Mononuclear cell (primary cell): ENCODE results near the gene HSDL1. TPM values are rescaled to one million over a fixed set of nuclear protein-coding genes. Genes with fewer than 3 reads are reported as not detected.

ENCODE experiments used
- H3K27me3 ChIP-seq: 2 replicates; pipeline ENCODE4 v1.6.0; 2011; ENCODE audit warnings: low read length, control low read depth; ENCODE audit not compliant: insufficient read depth
- H3K4me1 ChIP-seq: 2 replicates; pipeline ENCODE4 v1.5.1; 2011; ENCODE audit warnings: mild to moderate bottlenecking, low read length, control low read depth; ENCODE audit not compliant: insufficient read depth
- H3K4me3 ChIP-seq: 2 replicates; pipeline ENCODE4 v1.5.1; 2011; ENCODE audit warnings: mild to moderate bottlenecking, low read length, moderate library complexity
- H3K9me3 ChIP-seq: 2 replicates; pipeline ENCODE4 v1.5.1; 2011; ENCODE audit warnings: low read depth, mild to moderate bottlenecking, control low read depth, low read length
- total RNA-seq: library from RNA; depleted of rRNA; stranded (reverse); fragments of >200 nt; gene quantifications from one replicate; pipeline ENCODE4 v1.2.3, GENCODE V29; 2012

Gene HSDL1
- total RNA-seq, result 12.0 TPM

DNA sequence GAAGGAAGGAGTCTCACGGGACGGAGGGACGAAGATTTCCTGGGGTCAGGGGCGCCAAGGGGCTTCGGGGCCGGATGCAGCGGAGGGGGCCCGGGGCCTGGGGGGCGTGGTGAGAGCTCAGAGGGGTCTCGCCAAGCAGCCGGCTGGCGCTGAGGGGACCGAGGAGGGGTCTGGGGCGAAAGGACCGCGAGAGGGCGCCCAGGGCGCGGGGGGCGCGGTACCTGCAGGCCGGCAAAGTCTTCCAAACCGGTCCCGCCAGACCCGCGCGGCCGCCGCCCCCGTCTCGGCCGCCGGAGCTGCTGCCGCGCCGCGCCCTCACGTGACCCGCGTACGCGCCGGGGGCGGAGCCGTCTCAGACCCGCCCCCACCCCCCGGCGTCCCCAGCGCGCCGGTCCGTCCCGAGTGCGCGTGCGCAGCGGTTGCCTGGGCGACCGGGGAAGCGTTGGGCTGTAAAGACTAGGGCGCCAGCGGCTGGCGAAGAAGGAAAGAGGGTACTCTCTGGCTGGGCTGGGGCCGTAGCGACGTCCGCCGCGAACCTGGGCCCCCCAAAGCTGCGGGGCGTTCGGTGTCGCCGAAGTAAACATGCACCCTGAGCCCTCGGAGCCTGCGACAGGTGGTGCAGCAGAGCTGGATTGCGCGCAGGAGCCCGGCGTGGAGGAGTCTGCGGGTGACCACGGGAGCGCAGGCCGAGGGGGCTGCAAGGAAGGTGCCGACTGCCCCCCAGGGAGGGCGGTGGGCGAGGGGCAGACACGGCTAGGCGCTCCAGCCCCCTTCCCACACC, at the start of gene HSDL1, which contains the start of gene DNAAF1:
Gene HSDL1 (minus strand): TSS at position 319 of the 781 bp plus-strand sequence. CDS start 13,856 bp downstream, outside the sequence.
Gene DNAAF1 (plus strand): TSS at position 450 of the 781 bp plus-strand sequence. CDS start 133 bp downstream, at position 583.
- no peaks in the 10 kb centered on the region for H3K9me3 ChIP-seq
- H3K4me1 ChIP-seq, result peaks cover 9% of the 10 kb centered on the region
- H3K27me3 ChIP-seq, result peaks cover 4% of the 10 kb centered on the region
- H3K4me3 ChIP-seq, result peak within 1 kb of the TSS; percentile 58

DNA sequence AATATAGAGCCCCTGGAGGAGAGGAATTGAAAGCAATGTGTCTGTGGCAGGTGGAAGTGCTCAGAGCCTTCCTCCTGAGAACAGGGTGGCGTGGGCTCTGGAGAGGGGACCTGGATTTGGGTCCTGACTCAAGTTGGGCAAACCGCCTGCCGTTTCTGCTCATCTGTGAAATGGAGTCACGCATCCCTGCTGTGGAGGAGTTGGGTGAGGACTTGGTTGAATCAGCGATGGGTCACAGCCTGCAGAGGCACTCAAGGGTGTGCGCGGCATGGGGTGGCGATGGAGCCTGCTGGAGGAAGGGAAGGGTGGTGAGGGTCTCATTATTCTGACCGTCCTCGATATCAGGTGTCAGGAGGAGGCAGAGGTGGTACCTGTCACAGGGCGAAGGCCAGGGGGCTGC, 49.0 kb upstream of the HSDL1 start:
- Histone ChIP-seq H3K9me3 (no peaks in the 10 kb centered on the region), H3K4me3 (no peak overlapping the region), H3K4me1 (peaks cover 10% of the 10 kb centered on the region), H3K27me3 (no peaks in the 10 kb centered on the region)

DNA sequence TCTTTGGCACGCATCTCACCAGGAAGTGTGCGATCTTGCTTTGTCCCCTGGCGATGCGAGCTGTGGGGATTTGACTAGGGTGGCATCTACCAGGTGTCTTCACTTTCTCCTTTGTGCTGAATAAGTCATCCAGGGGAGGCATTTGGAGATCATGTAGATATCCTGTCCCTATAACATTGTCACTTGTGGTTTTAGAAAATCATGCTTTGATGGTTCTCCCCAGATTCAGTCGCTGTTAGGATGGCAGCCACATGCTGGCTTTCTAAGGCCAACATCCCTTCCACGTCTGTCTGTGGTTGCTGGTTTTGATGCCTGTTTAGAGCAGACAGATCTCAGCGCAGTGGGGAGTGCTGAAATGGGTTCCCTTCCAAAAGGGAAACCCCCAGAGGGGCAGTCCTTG, 48.5 kb upstream of the HSDL1 start:
- Histone ChIP-seq H3K4me1 (peaks cover 8% of the 10 kb centered on the region), H3K9me3 (no peaks in the 10 kb centered on the region), H3K4me3 (no peak overlapping the region), H3K27me3 (no peaks in the 10 kb centered on the region)

DNA sequence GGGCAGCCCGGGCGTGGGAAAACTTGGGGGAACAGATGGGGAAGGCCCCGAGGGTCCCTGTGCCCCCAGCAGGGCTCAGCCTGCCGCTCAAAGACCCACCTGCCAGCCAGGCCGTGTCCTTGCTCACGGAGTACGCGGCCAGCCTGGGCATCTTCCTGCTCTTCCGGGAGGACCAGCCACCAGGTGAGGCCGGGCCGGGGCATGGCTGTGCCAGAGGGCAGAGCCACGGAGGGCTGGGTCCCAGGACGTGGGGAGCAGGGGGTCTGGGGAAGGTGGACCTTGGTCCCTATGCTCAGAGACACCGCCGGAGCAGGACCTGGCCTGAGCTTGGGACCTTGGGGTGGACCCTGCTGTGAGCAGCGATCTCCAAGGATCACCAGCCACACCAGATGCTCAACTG, 46.5 kb upstream of the HSDL1 start:
- Histone ChIP-seq H3K4me1 (peaks cover 9% of the 10 kb centered on the region), H3K4me3 (no peak overlapping the region), H3K27me3 (no peaks in the 10 kb centered on the region), H3K9me3 (no peaks in the 10 kb centered on the region)

DNA sequence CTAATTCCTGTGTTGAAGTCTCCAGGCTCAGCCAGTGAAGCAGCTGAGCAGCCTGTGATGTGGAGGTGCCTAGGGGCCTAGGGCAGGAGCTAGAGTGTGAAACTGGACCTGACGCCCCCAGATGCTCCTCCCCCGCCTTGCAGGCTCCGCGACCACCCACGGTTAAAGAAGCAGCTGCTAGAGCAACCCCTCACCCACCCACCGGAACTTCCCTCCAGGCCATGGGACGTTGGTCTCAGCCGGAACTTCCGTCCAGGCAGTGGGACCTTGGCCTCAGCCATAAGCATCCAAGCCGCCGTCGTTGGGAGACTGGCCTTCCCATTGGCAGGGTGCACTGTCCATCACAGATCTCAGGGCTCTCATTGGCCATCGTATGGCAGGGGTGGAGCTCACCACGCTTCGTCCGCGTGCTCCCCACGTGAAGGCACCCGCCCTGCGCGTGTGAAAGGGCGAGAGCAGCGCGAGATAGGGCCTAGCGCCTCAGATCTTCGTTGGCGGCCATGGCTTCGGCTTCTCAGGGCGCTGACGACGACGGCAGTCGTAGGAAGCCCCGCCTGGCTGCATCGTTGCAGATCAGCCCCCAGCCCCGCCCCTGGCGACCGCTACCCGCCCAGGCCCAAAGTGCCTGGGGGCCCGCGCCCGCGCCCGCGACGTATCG, 45.9 kb upstream of the HSDL1 start, which contains the start of gene ADAD2:
Gene ADAD2 (plus strand): TSS at position 427 of the 658 bp plus-strand sequence. CDS start 74 bp downstream, at position 501.
- H3K4me1 ChIP-seq, result peaks cover 15% of the 10 kb centered on the region
- H3K27me3 ChIP-seq, result no peaks in the 10 kb centered on the region
- no peak within 1 kb of the TSS for H3K4me3 ChIP-seq
- no peaks in the 10 kb centered on the region for H3K9me3 ChIP-seq

DNA sequence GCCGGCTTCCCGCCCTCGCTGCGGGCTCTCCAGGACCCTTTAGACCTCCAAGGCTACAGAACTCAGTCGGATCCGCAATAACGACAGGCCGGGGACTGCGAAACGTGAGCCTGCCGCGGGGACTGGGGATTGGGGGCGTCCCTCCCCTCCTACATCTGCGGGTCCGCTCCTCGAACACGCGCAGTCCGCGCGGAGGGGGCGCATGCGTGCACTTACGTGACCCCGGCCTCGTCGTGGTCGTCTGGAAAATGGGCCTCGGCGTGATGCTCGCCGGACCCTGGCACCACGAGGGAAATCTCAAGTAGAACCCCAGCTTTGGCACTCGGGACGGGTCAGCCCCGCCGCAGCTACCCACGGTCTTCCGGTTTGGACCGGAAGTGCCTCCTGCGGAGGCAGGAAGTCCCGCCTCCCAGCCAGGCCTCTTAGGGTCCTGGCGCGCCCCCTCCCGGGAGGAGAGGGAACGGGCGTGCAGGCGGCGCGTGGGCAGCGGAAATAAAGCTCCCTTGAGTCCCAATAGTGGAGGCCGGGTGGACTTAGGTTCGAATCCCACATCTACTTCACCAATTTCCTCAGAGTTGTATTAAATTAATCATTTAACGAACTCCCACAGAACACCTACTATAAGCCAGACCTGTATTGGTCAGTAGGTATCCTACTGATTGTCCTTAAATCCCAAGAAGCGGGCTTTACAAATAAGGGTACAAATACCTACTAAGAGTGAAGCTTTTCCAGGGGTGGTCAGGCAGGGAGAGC, 41.9 kb upstream of the HSDL1 start, which contains the start of gene TAF1C:
Gene TAF1C (minus strand): TSS at position 373 of the 753 bp plus-strand sequence. CDS start 2,069 bp downstream, outside the sequence.
- no peaks in the 10 kb centered on the region for H3K27me3 ChIP-seq
- peak within 1 kb of the TSS; percentile 84 for H3K4me3 ChIP-seq
- H3K4me1 ChIP-seq, result peaks cover 12% of the 10 kb centered on the region

DNA sequence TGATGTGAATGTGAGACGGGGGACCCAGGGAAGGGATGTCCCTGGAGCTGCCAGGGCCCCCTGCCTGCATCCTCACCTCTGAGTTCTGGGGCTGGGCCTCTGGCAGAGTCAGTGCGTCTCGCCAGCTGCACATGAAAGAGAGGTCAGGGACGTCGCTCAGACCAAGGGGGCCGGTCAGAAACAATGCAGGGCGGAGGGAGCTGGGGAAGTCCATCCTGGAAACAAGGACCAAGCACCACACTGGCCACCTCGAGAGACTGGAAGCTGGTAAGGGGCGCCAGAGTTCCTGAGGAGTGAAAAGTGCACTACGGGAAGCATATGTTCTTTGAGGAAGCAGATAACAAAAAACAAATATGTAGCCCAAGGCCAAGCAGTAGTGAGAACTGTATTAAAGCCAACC, 39.8 kb upstream of the HSDL1 start:
- H3K4me3 ChIP-seq, result no peak overlapping the region
- peaks cover 12% of the 10 kb centered on the region for H3K4me1 ChIP-seq
- no peaks in the 10 kb centered on the region for H3K27me3 ChIP-seq
- no peaks in the 10 kb centered on the region for H3K9me3 ChIP-seq

More for the DNA sequence above, 41.9 kb upstream of the HSDL1 start, which contains the start of gene TAF1C:
- no peaks in the 10 kb centered on the region for H3K9me3 ChIP-seq

DNA sequence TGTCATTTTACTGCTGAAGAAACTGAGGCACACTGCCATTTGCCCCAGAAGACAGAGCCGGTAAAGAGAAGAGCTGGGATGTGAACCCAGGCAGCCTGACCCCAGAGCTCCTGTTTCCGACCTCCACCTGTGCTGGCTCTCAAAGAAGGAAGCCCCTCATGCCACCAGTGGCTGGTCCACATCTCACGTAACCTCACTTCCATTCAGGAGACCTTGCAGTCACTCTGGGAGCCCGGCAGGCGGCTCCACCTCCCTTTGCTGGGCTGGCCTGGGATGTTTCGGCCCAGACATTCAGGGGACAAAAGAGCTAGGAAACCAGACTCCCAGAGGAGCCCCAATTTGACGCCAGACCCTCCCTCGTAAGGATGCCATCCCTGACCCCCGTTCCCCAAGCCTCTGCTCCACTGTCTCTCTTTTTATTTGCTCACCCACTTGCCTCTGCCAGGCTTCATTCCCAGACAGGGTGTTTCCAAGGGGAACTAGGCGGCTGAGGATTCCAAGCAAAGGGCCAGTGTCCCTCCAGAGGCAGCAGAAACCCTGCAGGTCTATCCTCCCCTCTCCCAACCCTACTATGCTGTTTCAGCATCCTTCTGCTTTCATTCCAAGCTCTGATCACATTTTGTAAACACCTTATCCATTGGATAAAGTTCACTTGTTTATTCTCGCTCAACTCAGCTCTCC, 39.1 kb upstream of the HSDL1 start:
- peaks cover 12% of the 10 kb centered on the region for H3K4me1 ChIP-seq
- no peaks in the 10 kb centered on the region for H3K27me3 ChIP-seq
- H3K4me3 ChIP-seq, result no peak overlapping the region
- no peaks in the 10 kb centered on the region for H3K9me3 ChIP-seq

DNA sequence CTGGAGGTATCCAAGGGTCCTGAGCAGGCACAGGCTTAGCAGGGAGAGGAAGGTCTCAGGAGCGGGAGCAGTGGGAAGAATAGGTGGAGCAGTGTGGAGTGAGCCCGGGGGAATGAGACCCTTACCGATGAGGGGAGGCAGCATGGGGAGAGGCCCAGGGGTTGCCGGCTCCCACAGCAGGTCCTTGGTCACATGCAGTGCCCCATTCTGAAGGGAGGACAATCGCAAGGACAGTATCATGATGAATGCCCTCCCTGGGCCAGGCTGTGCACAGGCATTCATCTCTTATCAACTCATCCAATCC, 38.5 kb upstream of the HSDL1 start:
- Histone ChIP-seq H3K4me3 (no peak overlapping the region), H3K4me1 (peaks cover 12% of the 10 kb centered on the region), H3K9me3 (no peaks in the 10 kb centered on the region), H3K27me3 (no peaks in the 10 kb centered on the region)

DNA sequence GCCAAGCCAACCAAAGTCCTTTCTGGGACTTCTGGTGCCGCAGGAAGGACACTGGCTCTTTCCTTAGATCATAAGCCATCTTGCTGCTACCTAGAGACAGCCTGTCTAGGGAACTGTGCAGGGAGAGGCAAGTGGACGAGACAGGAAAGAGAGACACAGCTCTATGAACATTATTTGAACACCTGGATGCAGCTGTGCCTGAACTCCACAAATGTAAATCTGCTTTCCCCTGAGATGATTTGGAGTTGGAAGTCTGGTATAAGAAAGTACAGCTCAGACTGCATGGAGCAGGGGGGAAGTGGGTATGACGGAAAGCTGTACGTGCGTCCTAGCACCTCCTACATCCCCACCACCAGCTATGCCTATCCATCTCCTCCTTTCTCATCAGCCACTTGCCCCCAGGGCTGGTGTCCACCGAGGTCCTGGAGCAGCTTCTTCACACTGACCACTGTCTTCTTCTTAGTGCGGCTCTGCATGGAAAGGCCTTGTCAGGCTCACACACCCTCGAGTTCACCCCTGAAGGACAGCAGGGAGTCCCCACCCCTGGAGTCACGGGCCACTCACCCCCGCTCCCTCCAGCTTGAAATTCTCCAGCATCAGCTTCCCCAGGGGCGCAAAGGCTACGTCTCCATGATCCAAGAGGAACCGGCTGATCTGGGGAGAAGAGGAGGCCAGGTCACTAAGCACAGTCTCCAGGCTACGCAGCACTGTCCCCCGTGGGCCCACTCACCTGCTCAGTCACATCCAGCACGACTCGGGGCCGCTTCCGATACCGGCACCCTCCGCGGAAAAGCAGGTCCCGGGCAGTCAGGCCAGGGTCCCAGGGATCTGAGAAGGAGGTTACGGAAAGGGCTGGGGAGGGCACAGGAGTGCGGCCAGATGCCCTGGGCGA, 37.9 kb upstream of the HSDL1 start:
- H3K9me3 ChIP-seq, result no peaks in the 10 kb centered on the region
- no peaks in the 10 kb centered on the region for H3K27me3 ChIP-seq
- peaks cover 12% of the 10 kb centered on the region for H3K4me1 ChIP-seq
- H3K4me3 ChIP-seq, result no peak overlapping the region

DNA sequence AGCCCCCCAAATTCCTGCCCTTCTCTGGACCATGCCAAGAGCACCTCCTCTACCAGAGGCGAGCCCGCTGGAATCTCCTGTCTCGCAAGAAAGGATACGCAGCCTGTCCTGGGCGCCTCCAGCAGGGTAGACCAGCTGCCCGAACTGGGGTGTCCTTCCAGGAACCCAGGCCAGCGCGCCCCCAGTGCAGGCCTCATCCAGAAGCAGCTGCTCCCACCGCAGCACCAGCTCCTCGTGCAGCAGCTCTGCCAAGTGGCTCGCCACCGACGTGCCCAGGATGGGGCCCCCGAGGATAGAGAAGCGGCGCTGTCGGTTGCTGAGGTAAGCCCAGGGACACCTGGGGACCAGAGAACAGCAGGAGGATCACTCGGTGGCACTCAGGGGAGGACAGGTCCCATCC, 37.1 kb upstream of the HSDL1 start:
- Histone ChIP-seq H3K4me1 (peaks cover 12% of the 10 kb centered on the region), H3K27me3 (no peaks in the 10 kb centered on the region), H3K4me3 (no peak overlapping the region), H3K9me3 (no peaks in the 10 kb centered on the region)

DNA sequence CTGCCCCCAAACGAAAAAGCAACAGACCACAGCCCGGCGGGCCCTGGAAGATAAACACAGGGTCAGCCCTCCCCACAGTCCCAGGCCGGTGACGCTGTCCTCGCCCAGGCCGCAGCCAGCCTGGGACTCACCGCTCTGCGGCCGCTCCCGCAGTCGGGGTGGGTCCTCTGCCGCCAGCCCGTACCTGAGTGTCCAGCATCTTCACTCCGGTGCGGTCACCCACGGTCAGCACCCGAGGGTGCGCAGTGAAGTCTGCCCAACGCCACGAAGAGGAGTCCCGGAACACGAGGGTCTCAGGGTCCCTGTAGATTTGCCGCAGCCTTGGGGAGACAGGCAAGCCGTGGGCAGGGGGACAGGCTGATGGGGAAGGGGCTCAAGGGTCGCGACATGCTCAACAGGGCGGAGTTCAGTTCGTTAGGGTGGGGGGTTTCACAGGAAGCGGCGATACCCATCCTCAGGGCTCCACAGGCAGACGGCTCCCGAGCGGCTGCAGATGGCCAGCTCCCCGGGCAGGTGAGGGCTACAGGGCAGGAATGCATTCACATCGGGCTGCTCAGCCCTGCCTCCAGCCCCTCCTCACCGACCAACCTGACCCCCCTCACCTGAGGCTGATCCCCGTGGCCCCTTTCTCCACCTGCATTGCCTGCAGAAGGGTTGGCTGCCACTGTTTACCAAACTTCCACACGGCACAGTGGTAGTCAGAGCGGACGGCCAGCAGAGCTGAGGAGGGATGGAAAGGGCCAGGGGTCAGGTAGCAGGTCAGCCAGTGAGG, 36.4 kb upstream of the HSDL1 start:
- Histone ChIP-seq H3K27me3 (no peaks in the 10 kb centered on the region), H3K4me3 (no peak overlapping the region), H3K4me1 (peaks cover 10% of the 10 kb centered on the region), H3K9me3 (no peaks in the 10 kb centered on the region)

DNA sequence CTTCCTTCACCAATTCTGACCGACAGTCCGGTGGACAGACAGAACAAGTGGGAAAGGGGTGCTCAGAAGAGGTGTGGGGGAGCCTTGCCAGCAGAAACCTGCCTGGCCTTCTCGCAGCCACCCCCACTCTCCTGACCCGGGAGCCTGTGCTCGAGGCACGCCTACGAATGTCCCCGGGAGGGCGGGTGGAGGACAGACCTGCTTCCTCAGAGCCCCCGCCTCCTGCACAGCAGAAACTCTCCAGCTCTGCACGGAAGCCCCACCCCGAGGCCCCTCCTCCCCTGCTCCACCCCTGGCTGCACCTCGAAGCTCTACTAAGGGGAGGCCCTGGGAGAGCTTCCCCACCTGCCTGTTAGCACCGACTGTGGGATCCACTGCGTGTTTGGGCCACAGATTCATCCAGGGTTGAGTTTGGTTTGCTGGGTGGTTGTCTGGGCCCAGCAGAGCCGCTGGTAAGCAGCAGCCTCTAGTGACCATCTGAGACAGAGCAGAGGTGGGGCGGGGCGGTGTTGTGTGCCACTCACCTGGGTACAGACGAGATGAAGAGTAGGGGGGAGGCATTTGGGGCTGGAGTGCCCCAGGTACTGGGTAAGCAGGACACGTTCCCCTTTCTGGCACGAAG, 35.7 kb upstream of the HSDL1 start:
- Histone ChIP-seq H3K4me1 (peaks cover 10% of the 10 kb centered on the region), H3K4me3 (no peak overlapping the region), H3K27me3 (no peaks in the 10 kb centered on the region), H3K9me3 (no peaks in the 10 kb centered on the region)
